Nephron (organoid): ENCODE data around the gene RNASE8.

Experiments used
- H3K27ac Mint-ChIP-seq, 3 experiments: 2 replicates each; pipeline ENCODE4 v1.8.0; 2020; ENCODE audit warnings: mixed read lengths in 3 of 3, mild to moderate bottlenecking in 2 of 3, moderate library complexity in 1 of 3
- H3K27me3 Mint-ChIP-seq: 2 replicates; pipeline ENCODE4 v1.8.0; 2021; ENCODE audit warnings: low read depth, mild to moderate bottlenecking, moderate library complexity, mixed read lengths
- H3K36me3 Mint-ChIP-seq: 2 replicates; pipeline ENCODE4 v1.8.0; 2020; ENCODE audit warnings: low read depth, mixed read lengths
- H3K4me1 Mint-ChIP-seq: 2 replicates; pipeline ENCODE4 v1.8.0; 2020; ENCODE audit warnings: mixed read lengths
- H3K4me3 Mint-ChIP-seq, 3 experiments: 2 replicates each; pipeline ENCODE4 v1.8.0; 2020; ENCODE audit warnings: mild to moderate bottlenecking in 3 of 3, mixed read lengths in 3 of 3, moderate library complexity in 2 of 3
- H3K9me3 Mint-ChIP-seq: 2 replicates; pipeline ENCODE4 v1.8.0; 2020; ENCODE audit warnings: mixed read lengths
- TF ChIP-seq, protein P1 (sequence below), 3 experiments: fragments of 200-600 bp; sonication (generic); IDR thresholded peaks; one replicate each; pipeline ENCODE4 v1.5.0; 2021; ENCODE audit warnings: antibody characterized with exemption in 3 of 3; ENCODE audit not compliant: unreplicated experiment in 3 of 3

Gene RNASE8

DNA sequence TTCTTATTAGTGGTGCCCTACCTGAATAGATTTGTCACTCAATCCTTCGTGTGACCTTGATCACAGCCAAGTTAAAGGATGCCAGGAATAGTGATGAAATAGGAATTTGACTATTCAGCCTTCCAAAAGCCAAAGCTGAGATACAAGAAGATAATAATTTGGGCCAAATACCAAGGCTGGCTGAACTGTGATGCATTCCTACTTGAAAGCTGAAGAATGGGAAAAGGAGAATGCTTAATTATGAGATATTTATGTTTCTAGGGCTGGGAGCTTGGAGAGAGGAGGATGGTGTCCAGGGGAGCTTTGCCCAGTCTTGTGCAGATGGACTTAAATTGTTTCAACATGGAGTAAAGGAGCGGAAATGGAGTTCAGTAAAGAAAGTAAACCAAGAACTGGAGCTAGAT lies 10.2 kb upstream of the RNASE8 start:
- no peaks in the 10 kb centered on the region for H3K36me3 Mint-ChIP-seq
- H3K27me3 Mint-ChIP-seq: no peaks in the 10 kb centered on the region
- H3K4me3 Mint-ChIP-seq: no peak overlapping the region
- peak overlapping the region in 1 of 3 experiments; percentile 23 for H3K27ac Mint-ChIP-seq
- H3K4me1 Mint-ChIP-seq: peaks cover 29% of the 10 kb centered on the region
- no peaks in the 10 kb centered on the region for H3K9me3 Mint-ChIP-seq
- TF ChIP-seq, protein P1, sequence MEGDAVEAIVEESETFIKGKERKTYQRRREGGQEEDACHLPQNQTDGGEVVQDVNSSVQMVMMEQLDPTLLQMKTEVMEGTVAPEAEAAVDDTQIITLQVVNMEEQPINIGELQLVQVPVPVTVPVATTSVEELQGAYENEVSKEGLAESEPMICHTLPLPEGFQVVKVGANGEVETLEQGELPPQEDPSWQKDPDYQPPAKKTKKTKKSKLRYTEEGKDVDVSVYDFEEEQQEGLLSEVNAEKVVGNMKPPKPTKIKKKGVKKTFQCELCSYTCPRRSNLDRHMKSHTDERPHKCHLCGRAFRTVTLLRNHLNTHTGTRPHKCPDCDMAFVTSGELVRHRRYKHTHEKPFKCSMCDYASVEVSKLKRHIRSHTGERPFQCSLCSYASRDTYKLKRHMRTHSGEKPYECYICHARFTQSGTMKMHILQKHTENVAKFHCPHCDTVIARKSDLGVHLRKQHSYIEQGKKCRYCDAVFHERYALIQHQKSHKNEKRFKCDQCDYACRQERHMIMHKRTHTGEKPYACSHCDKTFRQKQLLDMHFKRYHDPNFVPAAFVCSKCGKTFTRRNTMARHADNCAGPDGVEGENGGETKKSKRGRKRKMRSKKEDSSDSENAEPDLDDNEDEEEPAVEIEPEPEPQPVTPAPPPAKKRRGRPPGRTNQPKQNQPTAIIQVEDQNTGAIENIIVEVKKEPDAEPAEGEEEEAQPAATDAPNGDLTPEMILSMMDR (IDR thresholded peaks at IDR 0.05; ENCODE audit: unreplicated experiment in 3 of 3): no peak

GRCh38 chr14:21048638-21049037 lies 9.0 kb upstream of the RNASE8 start:
- TF ChIP-seq, protein P1 (IDR thresholded peaks at IDR 0.05; ENCODE audit: unreplicated experiment in 3 of 3): no peak
- H3K4me3 Mint-ChIP-seq: no peak overlapping the region
- peak overlapping the region in 1 of 3 experiments; percentile 54 for H3K27ac Mint-ChIP-seq

DNA sequence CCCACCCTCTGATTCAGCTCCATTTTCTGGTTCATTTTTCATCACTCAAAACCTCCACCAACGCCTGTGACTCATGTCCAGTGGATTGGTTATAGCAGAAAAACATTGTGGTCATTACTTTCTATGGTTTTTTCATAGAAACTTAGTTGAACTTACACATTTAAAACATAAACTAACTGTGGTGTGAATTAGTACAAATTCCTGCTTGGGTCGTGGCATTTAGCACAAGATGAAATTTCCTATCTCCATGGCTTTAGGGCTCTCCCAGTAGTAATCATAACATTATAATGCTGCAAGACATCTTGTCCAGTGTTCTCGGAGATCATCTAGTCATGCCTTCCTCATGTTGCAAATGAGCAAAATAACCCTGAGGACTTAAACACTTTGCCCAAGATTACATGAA lies 8.3 kb upstream of the RNASE8 start:
- no peak overlapping the region for H3K4me3 Mint-ChIP-seq
- H3K9me3 Mint-ChIP-seq: no peaks in the 10 kb centered on the region
- peaks cover 19% of the 10 kb centered on the region for H3K4me1 Mint-ChIP-seq
- TF ChIP-seq, protein P1 (IDR thresholded peaks at IDR 0.05; ENCODE audit: unreplicated experiment in 3 of 3): no peak
- H3K27ac Mint-ChIP-seq: no peak overlapping the region
- H3K36me3 Mint-ChIP-seq: no peaks in the 10 kb centered on the region
- no peaks in the 10 kb centered on the region for H3K27me3 Mint-ChIP-seq

More at GRCh38 chr14:21048638-21049037, 9.0 kb upstream of the RNASE8 start:
- Mint-ChIP-seq H3K36me3 (no peaks in the 10 kb centered on the region), H3K9me3 (no peaks in the 10 kb centered on the region), H3K4me1 (peaks cover 16% of the 10 kb centered on the region), H3K27me3 (no peaks in the 10 kb centered on the region)

GRCh38 chr14:21050597-21050996 lies 7.0 kb upstream of the RNASE8 start:
- Mint-ChIP-seq H3K9me3 (no peaks in the 10 kb centered on the region), H3K36me3 (no peaks in the 10 kb centered on the region), H3K4me1 (peaks cover 12% of the 10 kb centered on the region), H3K27ac (no peak overlapping the region), H3K4me3 (no peak overlapping the region), H3K27me3 (no peaks in the 10 kb centered on the region)
- TF ChIP-seq, protein P1 (IDR thresholded peaks at IDR 0.05; ENCODE audit: unreplicated experiment in 3 of 3): no peak

DNA sequence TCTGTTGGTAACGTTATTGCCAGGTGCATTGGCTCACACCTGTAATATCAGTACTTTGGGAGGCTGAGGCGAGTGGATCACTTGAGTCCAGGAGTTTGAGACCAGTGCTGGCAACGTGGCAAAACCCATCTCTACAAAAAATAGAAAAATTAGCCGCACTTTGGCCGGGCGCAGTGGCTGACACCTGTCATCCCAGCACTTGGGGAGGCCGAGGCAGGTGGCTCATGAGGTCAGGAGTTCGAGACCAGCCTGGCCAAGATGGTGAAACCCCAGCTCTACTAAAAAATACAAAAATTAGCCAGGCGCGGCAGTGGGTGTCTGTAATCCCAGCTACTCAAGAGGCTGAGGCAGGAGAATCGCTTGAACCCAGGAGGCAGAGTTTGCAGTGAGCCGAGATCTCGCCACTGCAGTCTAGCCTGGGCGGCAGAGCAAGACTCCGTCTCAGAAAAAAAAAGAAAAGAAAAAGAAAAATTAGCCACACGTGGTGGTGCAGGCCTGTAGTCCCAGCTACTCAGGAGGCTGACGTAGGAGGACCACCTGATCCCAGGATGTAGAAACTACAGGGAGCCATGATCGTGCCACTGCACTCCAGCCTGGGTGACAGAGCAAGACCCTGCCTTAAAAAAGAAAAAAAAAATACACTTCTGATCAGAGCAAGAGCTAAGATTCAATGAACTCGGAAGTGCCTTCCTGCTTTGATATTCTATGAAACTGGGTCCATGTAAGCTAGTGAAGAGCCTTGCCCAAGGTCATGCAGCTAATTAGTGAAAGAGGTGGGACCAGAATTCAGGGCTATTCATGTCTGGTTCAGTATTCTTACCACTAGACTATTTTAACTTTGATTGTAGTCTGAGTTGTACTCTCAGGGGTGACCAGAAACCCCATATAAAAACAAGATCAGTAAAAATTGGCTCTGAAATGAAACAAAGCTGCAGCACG lies 4.2 kb upstream of the RNASE8 start:
- Mint-ChIP-seq H3K9me3 (no peaks in the 10 kb centered on the region), H3K27ac (peak overlapping the region; percentile 59 to 82 (median 71)), H3K4me1 (peaks cover 15% of the 10 kb centered on the region), H3K27me3 (no peaks in the 10 kb centered on the region), H3K36me3 (no peaks in the 10 kb centered on the region), H3K4me3 (no peak overlapping the region)
- TF ChIP-seq, protein P1 (IDR thresholded peaks at IDR 0.05; ENCODE audit: unreplicated experiment in 3 of 3): no peak
